ENCODE measurements around the gene WDR7.

GRCh38 chr18:56901919-56902318, 250.8 kb downstream of the WDR7 start:
- TF ChIP-seq POLR2A (IDR thresholded peaks at IDR 0.05) (no peak), CTCF (IDR thresholded peaks at IDR 0.05) (no peak)
